Sigmoid colon (tissue), 7 donors: ENCODE measurements around the gene ADAMTS17. TPM values are rescaled to one million over a fixed set of nuclear protein-coding genes. Genes with fewer than 3 reads are reported as not detected.

Experiments
- DNase-seq: peaks from one replicate; pipeline ENCODE4 v3.0.0-alpha.2; 2019
- H3K27ac ChIP-seq, 4 donors: fragments of 200-600 bp; sonication (generic); one replicate each; pipeline ENCODE4 v1.5.1; 2016 to 2019; ENCODE audit warnings: mild to moderate bottlenecking in 1 of 4
- H3K27me3 ChIP-seq, 3 donors: fragments of 200-600 bp; sonication (generic); one replicate each; pipeline ENCODE4 v1.5.1; 2019; ENCODE audit warnings: mild to moderate bottlenecking in 1 of 3
- H3K36me3 ChIP-seq, 4 donors: fragments of 200-600 bp; sonication (generic); one replicate each; pipeline ENCODE4 v1.5.1; 2016 to 2019
- H3K4me1 ChIP-seq, 4 donors: fragments of 200-600 bp; sonication (generic); one replicate each; pipeline ENCODE4 v1.5.1; 2017 to 2019
- H3K4me3 ChIP-seq, 4 donors: fragments of 200-600 bp; sonication (generic); one replicate each; pipeline ENCODE4 v1.5.1; 2017 to 2019; ENCODE audit warnings: mild to moderate bottlenecking in 2 of 4, moderate library complexity in 1 of 4
- H3K9me3 ChIP-seq, 4 donors: fragments of 200-600 bp in 3 of 4; sonication (generic) in 3 of 4; one replicate each; pipeline versions ENCODE4 v1.5.1 to v1.6.1; 2013 to 2019
- EP300 ChIP-seq, 4 donors: sonication (generic); formaldehyde crosslinking; IDR thresholded peaks; one replicate each; pipeline ENCODE4 v1.6.1; 2017; ENCODE audit warnings: antibody characterized with exemption in 4 of 4
- POLR2A ChIP-seq, 2 donors: fragments of 450-650 bp; IDR thresholded peaks; one replicate each; pipeline ENCODE4 v1.6.1; 2016; ENCODE audit warnings: antibody characterized with exemption in 2 of 2, mild to moderate bottlenecking in 2 of 2, moderate library complexity in 2 of 2
- POLR2AphosphoS5 ChIP-seq, 4 donors: sonication (generic); formaldehyde crosslinking; IDR thresholded peaks; one replicate each; pipeline ENCODE4 v1.6.1; 2017; ENCODE audit warnings: antibody characterized with exemption in 4 of 4
- WGBS, 2 donors: extraction: QIAGEN DNeasy Blood & Tissue Kit; methylation state at CpG; one replicate each; pipeline ENCODE4 v1.1.7; 2013; 5-methylcytosine and 5-hydroxymethylcytosine counted together
- intact Hi-C: fragments of 100-400 bp; cut with DNase I; formaldehyde crosslinking; loops from one replicate; pipeline ENCODE4 v1.15.1; 2023
- polyA plus RNA-seq, 3 donors: library from polyadenylated mRNA; stranded (reverse); fragments of 200-250 nt; gene quantifications; one replicate each; pipeline ENCODE4 v1.2.3, GENCODE V29; 2013
- total RNA-seq, 4 donors: library from RNA; depleted of rRNA; stranded (reverse); fragments of >200 nt; gene quantifications; one replicate each; pipeline ENCODE4 v1.1.0, GENCODE V29; 2016
- TF ChIP-seq, protein P1 (sequence below), 4 experiments: fragments of 450-650 bp in 3 of 4; fragments of 200-600 bp in 1 of 4; IDR thresholded peaks; one replicate each; pipeline ENCODE4 v1.5.1; 2016 to 2019; ENCODE audit warnings: antibody characterized with exemption in 4 of 4, mild to moderate bottlenecking in 3 of 4, moderate library complexity in 2 of 4
- donor health status: healthy with polysubstance abuse.
- donor health status: Bipolar disorder and iron deficiency.
- donor health status: healthy.

Gene ADAMTS17
- total and polyA plus RNA-seq, 7 donors: 0.46 to 3.6 (median 1.2) TPM

DNA sequence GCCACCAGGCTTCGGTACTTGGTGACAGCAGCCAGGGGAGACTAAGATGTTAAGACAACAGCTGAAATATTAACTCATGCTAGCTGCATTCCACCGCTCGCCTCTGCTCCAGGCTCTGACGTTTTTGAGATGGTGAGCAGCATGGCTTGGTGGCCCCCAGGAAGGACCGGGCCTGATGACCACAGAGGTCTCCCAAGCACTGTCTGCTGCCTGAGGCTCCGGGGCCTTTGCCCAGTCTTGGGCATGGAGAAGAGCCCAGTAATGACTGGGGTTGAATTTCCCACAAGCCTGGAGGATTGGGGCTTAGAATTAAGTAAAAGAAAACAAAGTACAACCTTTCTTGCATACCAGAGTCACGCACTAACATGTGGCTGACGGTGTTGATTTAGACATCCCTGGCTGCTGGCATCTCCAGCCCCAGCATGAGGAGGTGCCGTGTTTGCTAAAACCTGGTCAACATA lies 364.9 kb downstream of the ADAMTS17 start:
- WGBS, 2 donors: 84 to 91% methylated on average over 9 of the region's 9 CpGs
- no peak for DNase-seq
- H3K27me3 ChIP-seq: no peaks in the 10 kb centered on the region
- H3K4me1 ChIP-seq: no peaks in the 10 kb centered on the region
- intact Hi-C loops: no loop called here
- TF ChIP-seq POLR2A (IDR thresholded peaks at IDR 0.05) (no peak), POLR2AphosphoS5 (IDR thresholded peaks at IDR 0.05) (no peak), EP300 (IDR thresholded peaks at IDR 0.05) (no peak)
- TF ChIP-seq, protein P1, sequence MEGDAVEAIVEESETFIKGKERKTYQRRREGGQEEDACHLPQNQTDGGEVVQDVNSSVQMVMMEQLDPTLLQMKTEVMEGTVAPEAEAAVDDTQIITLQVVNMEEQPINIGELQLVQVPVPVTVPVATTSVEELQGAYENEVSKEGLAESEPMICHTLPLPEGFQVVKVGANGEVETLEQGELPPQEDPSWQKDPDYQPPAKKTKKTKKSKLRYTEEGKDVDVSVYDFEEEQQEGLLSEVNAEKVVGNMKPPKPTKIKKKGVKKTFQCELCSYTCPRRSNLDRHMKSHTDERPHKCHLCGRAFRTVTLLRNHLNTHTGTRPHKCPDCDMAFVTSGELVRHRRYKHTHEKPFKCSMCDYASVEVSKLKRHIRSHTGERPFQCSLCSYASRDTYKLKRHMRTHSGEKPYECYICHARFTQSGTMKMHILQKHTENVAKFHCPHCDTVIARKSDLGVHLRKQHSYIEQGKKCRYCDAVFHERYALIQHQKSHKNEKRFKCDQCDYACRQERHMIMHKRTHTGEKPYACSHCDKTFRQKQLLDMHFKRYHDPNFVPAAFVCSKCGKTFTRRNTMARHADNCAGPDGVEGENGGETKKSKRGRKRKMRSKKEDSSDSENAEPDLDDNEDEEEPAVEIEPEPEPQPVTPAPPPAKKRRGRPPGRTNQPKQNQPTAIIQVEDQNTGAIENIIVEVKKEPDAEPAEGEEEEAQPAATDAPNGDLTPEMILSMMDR (IDR thresholded peaks at IDR 0.05): no peak
- H3K27ac ChIP-seq: no peak overlapping the region
- no peaks in the 10 kb centered on the region for H3K9me3 ChIP-seq
- H3K4me3 ChIP-seq: no peak overlapping the region
- H3K36me3 ChIP-seq: no peaks in the 10 kb centered on the region

DNA sequence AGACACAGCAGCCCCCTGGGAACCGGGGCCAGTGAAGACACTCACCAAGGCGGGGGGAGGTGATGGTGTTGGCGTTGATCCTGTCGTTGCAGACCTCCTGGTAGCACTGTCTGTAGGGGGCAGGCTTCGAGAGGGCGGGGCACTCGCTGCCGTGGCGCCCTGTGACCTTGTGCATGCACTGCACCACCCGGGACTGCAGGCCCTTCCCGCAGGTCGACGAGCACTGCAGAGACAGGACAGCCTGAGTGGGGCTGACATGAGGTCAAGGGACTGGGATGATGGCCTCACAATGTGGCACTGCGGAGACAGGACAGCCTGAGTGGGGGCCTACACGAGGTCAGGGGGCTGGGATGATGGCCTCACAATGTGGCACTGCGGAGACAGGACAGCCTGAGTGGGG lies 365.8 kb downstream of the ADAMTS17 start:
- no peaks in the 10 kb centered on the region for H3K36me3 ChIP-seq
- no peak overlapping the region for H3K4me3 ChIP-seq
- WGBS, 2 donors: 83 to 85% methylated on average over 16 of the region's 16 CpGs
- DNase-seq: no peak
- intact Hi-C loops: no loop called here
- no peaks in the 10 kb centered on the region for H3K27me3 ChIP-seq
- TF ChIP-seq POLR2A (IDR thresholded peaks at IDR 0.05) (no peak), POLR2AphosphoS5 (IDR thresholded peaks at IDR 0.05) (no peak), EP300 (IDR thresholded peaks at IDR 0.05) (no peak)
- TF ChIP-seq, protein P1 (IDR thresholded peaks at IDR 0.05): no peak
- H3K4me1 ChIP-seq: no peaks in the 10 kb centered on the region
- H3K9me3 ChIP-seq: no peaks in the 10 kb centered on the region
- no peak overlapping the region for H3K27ac ChIP-seq

DNA sequence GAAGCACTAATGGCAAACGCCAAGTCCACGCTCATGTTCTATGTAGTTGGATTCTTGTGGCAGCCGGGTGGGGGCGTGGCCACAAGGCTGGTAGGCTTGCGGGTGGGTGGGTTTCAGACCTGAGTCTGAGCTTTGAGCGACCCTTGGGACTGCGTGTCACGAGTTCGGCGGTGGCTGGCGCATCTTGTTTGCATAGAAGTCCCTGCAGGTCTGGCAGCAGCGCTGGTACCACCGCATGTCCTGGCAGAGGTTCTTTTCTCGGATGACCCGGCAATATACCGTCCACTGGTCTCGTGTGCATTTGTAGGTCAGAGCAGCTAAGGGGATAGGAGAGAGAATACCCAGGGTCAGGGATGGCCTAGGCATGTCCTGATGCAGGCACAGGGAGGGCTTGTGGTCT lies 367.5 kb downstream of the ADAMTS17 start:
- Histone ChIP-seq H3K27ac (no peak overlapping the region), H3K9me3 (no peaks in the 10 kb centered on the region), H3K4me1 (no peaks in the 10 kb centered on the region), H3K4me3 (no peak overlapping the region), H3K36me3 (no peaks in the 10 kb centered on the region), H3K27me3 (no peaks in the 10 kb centered on the region)
- TF ChIP-seq EP300 (IDR thresholded peaks at IDR 0.05) (no peak), POLR2A (IDR thresholded peaks at IDR 0.05) (no peak), POLR2AphosphoS5 (IDR thresholded peaks at IDR 0.05) (no peak)
- TF ChIP-seq, protein P1 (IDR thresholded peaks at IDR 0.05): no peak
- intact Hi-C loops: no loop called here
- no peak for DNase-seq
- 93 to 96% methylated on average over 17 of the region's 17 CpGs for WGBS, 2 donors

DNA sequence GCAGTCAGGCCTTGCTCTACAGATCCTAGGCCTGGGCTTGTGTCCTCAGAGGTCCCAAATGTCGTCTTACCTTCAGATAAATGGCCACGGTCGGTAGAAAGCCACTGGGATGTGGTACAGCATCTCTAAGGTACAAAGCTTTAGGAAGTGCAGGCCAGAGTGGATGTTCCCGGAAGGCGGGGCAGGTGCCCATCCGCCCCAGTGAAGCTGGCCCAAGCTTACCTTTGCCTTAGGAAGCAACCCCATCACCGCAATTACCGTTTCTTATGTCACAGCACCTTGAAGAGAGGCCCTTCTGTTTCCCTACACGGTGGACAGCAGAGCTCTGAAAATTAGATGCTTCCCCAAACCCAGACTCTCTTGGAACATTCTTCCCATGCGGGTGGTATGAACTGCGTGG lies 368.4 kb downstream of the ADAMTS17 start:
- intact Hi-C loops: no loop called here
- 93 to 94% methylated on average over 11 of the region's 11 CpGs for WGBS, 2 donors

More for the DNA sequence above, 368.4 kb downstream of the ADAMTS17 start:
- no peak for TF ChIP-seq EP300 (IDR thresholded peaks at IDR 0.05)
- TF ChIP-seq POLR2AphosphoS5 (IDR thresholded peaks at IDR 0.05): no peak
- TF ChIP-seq, protein P1 (IDR thresholded peaks at IDR 0.05): no peak
- no peak for TF ChIP-seq POLR2A (IDR thresholded peaks at IDR 0.05)
- Histone ChIP-seq H3K27me3 (no peaks in the 10 kb centered on the region), H3K4me3 (no peak overlapping the region), H3K9me3 (no peaks in the 10 kb centered on the region), H3K36me3 (no peaks in the 10 kb centered on the region), H3K4me1 (no peaks in the 10 kb centered on the region), H3K27ac (no peak overlapping the region)
- DNase-seq: no peak
